Glutamatergic neuron (in vitro differentiated cells): Measurements from ENCODE around the gene P3H2. TPM values are rescaled to one million over a fixed set of nuclear protein-coding genes. Genes with fewer than 3 reads are reported as not detected.

Experiments used
- DNase-seq: peaks from one replicate; pipeline ENCODE4 v3.0.0; 2022
- H3K27ac Mint-ChIP-seq: one replicate; pipeline ENCODE4 v1.8.0; 2020; ENCODE audit warnings: mild to moderate bottlenecking, mixed read lengths, inconsistent platforms; ENCODE audit not compliant: unreplicated experiment
- H3K27me3 Mint-ChIP-seq: one replicate; pipeline ENCODE4 v1.8.0; 2020; ENCODE audit warnings: mild to moderate bottlenecking, moderate library complexity, mixed read lengths, inconsistent platforms; ENCODE audit not compliant: unreplicated experiment
- H3K36me3 Mint-ChIP-seq: one replicate; pipeline ENCODE4 v1.8.0; 2020; ENCODE audit warnings: mild to moderate bottlenecking, mixed read lengths, inconsistent platforms; ENCODE audit not compliant: unreplicated experiment
- H3K4me1 Mint-ChIP-seq: one replicate; pipeline ENCODE4 v1.8.0; 2020; ENCODE audit warnings: mild to moderate bottlenecking, low read depth, mixed read lengths, inconsistent platforms; ENCODE audit not compliant: unreplicated experiment
- H3K4me3 Mint-ChIP-seq: one replicate; pipeline ENCODE4 v1.8.0; 2020; ENCODE audit warnings: mild to moderate bottlenecking, mixed read lengths, inconsistent platforms; ENCODE audit not compliant: unreplicated experiment
- H3K9me3 Mint-ChIP-seq: one replicate; pipeline ENCODE4 v1.8.0; 2020; ENCODE audit warnings: mild to moderate bottlenecking, moderate library complexity, mixed read lengths, inconsistent platforms; ENCODE audit not compliant: unreplicated experiment
- total RNA-seq: library from RNA; stranded (reverse); fragmentation: NEBNext Ultra II Directional; extraction: Animal tissue kit (Norgen Biotek cat#: 25700); gene quantifications from one replicate; pipeline ENCODE4 v1.2.1, GENCODE V29; 2021; ENCODE audit not compliant: unreplicated experiment
- TF ChIP-seq, protein P1 (sequence below): fragments of 200-600 bp; sonication (generic); IDR thresholded peaks from one replicate; pipeline ENCODE4 v1.5.0; 2021; ENCODE audit not compliant: partially characterized antibody, unreplicated experiment

The P3H2 gene
- total RNA-seq, 1 donor from 2014 or later = 28.6 TPM

DNA sequence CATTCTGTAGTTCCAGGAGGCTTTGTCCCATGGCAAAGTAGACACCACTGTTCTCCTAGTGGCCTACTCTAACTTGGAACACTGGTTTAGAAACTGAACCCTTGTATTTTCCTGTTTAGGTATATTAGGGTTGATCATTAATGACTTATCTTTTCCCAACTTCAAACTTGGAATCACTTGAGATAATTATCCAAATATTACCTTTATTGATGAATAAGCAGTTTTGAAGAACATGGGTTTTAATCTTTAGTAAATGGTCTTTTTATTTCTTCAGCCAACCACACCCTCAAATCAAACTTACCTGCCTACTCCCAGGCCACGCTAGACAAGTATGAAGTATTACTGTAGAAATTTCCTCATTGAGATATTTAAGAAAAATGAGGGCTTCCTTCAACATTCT lies 6.5 kb upstream of the P3H2 start:
- DNase-seq = no peak
- H3K4me3 Mint-ChIP-seq = no peak overlapping the region
- peaks cover 4% of the 10 kb centered on the region for H3K9me3 Mint-ChIP-seq
- H3K4me1 Mint-ChIP-seq = peaks cover 23% of the 10 kb centered on the region
- TF ChIP-seq, protein P1, sequence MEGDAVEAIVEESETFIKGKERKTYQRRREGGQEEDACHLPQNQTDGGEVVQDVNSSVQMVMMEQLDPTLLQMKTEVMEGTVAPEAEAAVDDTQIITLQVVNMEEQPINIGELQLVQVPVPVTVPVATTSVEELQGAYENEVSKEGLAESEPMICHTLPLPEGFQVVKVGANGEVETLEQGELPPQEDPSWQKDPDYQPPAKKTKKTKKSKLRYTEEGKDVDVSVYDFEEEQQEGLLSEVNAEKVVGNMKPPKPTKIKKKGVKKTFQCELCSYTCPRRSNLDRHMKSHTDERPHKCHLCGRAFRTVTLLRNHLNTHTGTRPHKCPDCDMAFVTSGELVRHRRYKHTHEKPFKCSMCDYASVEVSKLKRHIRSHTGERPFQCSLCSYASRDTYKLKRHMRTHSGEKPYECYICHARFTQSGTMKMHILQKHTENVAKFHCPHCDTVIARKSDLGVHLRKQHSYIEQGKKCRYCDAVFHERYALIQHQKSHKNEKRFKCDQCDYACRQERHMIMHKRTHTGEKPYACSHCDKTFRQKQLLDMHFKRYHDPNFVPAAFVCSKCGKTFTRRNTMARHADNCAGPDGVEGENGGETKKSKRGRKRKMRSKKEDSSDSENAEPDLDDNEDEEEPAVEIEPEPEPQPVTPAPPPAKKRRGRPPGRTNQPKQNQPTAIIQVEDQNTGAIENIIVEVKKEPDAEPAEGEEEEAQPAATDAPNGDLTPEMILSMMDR = no peak
- no peak overlapping the region for H3K27ac Mint-ChIP-seq
- H3K27me3 Mint-ChIP-seq = peaks cover 3% of the 10 kb centered on the region
- no peaks in the 10 kb centered on the region for H3K36me3 Mint-ChIP-seq

DNA sequence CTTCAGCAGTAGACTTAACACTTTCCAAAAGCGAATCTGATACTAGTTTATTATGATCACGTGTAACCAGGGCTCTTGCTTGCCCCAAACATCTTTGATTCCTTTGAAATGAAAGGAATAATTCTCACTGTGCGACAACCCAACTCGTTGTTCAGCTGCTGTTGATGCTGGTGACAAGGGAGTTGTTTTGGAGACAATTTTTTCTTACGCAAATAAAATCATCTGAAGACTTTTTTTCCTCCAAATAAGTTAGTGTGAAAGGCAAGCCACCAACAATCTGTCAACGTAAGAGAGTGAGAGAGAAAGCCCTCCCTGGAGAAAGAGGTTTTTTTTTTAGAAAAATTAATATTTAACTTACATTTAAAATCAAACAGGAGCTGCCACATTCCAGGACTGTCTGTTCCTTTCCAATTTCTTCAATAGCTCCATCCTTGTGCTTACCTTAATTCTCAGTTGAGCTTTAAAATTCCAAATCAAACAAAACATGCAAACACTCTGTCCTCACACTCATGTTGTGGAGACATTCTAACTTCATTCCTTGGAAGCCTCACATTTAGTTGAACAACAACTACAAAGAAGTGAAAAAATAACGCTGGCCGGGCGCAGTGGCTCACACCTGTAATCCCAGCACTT lies 4.9 kb upstream of the P3H2 start:
- Mint-ChIP-seq H3K27ac (no peak overlapping the region), H3K27me3 (peaks cover 3% of the 10 kb centered on the region), H3K4me1 (peaks cover 15% of the 10 kb centered on the region), H3K36me3 (no peaks in the 10 kb centered on the region), H3K4me3 (no peak overlapping the region), H3K9me3 (no peaks in the 10 kb centered on the region)
- TF ChIP-seq, protein P1 = no peak
- no peak for DNase-seq

DNA sequence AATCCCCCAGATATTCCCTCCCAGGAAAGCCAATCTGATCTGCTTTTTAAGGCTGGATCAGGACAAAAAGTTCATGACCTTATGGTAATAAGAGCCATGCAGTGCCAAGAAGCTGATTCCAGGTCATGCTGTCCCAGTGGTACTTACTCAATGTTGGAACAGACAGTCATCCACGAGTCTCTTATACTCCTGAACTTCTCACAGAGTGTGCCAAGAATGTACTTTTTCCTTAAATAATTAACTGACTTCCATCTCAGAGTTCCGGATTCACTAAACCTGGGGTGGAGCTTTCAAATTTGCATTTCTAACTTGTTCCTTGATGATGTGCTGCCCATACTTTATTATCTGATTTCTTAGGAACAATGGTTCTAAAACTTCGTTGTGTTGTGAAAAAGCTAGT lies 3.4 kb upstream of the P3H2 start:
- TF ChIP-seq, protein P1 = no peak
- H3K4me1 Mint-ChIP-seq = peaks cover 10% of the 10 kb centered on the region
- peaks cover 6% of the 10 kb centered on the region for H3K27me3 Mint-ChIP-seq
- H3K4me3 Mint-ChIP-seq = no peak overlapping the region
- H3K27ac Mint-ChIP-seq = no peak overlapping the region
- DNase-seq = no peak
- H3K36me3 Mint-ChIP-seq = no peaks in the 10 kb centered on the region
- no peaks in the 10 kb centered on the region for H3K9me3 Mint-ChIP-seq

DNA sequence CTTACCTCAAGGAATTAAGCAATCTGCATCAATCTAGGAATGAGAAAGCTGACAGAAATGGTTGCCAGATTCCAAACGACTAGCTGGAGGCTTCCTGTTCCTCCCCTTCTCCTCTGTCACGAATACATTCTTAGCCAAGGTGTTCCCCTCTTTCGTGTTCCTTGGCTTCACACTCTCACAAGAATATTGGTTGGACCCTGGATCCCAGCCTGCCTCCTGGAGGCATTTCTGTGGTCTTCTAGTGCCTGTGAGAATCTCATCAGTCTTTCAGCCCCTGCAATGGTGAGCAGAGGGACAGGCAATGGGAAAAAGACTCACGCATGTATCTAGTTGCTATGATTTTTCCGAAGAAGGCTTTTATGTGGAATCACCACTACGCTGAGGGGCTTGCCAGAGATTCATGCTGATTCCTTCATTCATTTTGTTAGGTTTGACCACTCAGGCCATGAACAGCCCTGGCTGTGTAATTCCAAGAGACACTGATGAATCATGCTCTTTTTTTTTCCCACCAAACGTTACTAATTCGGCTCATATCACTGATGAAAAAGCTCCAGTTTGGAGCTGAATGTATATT lies 1.6 kb upstream of the P3H2 start:
- no peaks in the 10 kb centered on the region for H3K4me1 Mint-ChIP-seq
- DNase-seq = no peak
- H3K27me3 Mint-ChIP-seq = peaks cover 6% of the 10 kb centered on the region
- H3K36me3 Mint-ChIP-seq = no peaks in the 10 kb centered on the region
- no peak overlapping the region for H3K27ac Mint-ChIP-seq
- H3K4me3 Mint-ChIP-seq = no peak overlapping the region
- TF ChIP-seq, protein P1 = no peak
- no peaks in the 10 kb centered on the region for H3K9me3 Mint-ChIP-seq

DNA sequence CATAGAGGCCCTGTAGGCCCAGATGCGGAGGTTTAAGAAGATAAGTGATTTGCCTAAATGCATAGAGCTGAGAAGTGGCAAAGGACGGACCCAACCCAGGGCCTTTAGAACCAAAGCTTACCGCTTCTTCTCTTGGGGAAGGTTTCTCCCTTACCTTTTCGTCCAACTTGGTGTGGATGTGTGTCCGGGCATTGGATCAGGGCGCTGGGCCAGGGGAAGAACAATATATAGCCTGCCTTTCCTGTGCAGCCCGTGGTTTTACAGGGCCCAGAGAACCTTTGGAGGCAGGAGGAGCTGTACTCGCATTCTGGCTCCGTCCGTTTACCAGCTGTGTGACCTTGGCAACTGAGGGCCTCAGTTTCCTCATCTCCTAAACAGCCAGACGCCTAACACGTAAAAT lies 686 bp upstream of the P3H2 start:
- TF ChIP-seq, protein P1 = no peak
- Mint-ChIP-seq H3K27ac (no peak overlapping the region), H3K9me3 (no peaks in the 10 kb centered on the region), H3K4me3 (no peak overlapping the region), H3K4me1 (no peaks in the 10 kb centered on the region), H3K27me3 (peaks cover 6% of the 10 kb centered on the region), H3K36me3 (no peaks in the 10 kb centered on the region)
- no peak for DNase-seq
